CD4-positive, CD25-positive, alpha-beta regulatory T cell (primary cell): ENCODE measurements around the gene SLC47A1. TPM values are rescaled to one million over a fixed set of nuclear protein-coding genes. Genes with fewer than 3 reads are reported as not detected.
A peak's percentile ranks its signal among the peaks of the same experiment; 100 is the strongest.

Experiments
- ATAC-seq, 2 donors: fragments of 150-1000 bp; cut with Tn5 transposase; one replicate each; pipeline ENCODE4 v1.10.0; 2021; ENCODE audit warnings: low read depth in 2 of 2, moderate number of reproducible peaks in 2 of 2, moderate library complexity in 1 of 2
- DNase-seq, 3 donors: peaks; one replicate each; pipeline versions ENCODE4 v3.0.0 to v3.0.0-alpha.2; 2012 to 2022; ENCODE audit warnings: mixed read lengths in 1 of 3
- H3K27ac ChIP-seq: one replicate; pipeline ENCODE4 v1.7.0; 2013; ENCODE audit warnings: mild to moderate bottlenecking, low read length; ENCODE audit not compliant: insufficient read depth, poor library complexity, severe bottlenecking
- H3K27me3 ChIP-seq: one replicate; pipeline ENCODE4 v1.7.0; 2013; ENCODE audit warnings: low read length; ENCODE audit not compliant: control insufficient read depth, insufficient read depth
- H3K36me3 ChIP-seq: one replicate; pipeline ENCODE4 v1.7.0; 2013; ENCODE audit warnings: mild to moderate bottlenecking, low read length, moderate library complexity; ENCODE audit not compliant: control insufficient read depth, insufficient read depth
- H3K4me1 ChIP-seq: 2 replicates; pipeline ENCODE4 v1.7.0; 2013; ENCODE audit warnings: mild to moderate bottlenecking, low read length; ENCODE audit not compliant: insufficient read depth, control insufficient read depth, poor library complexity, severe bottlenecking
- H3K4me3 ChIP-seq: one replicate; pipeline ENCODE4 v1.7.0; 2013; ENCODE audit warnings: low read depth, mild to moderate bottlenecking, low read length, moderate library complexity
- H3K9me3 ChIP-seq, 2 experiments: 1 replicate in 1 of 2; 2 replicates in 1 of 2; pipeline ENCODE4 v1.7.0; 2013; ENCODE audit warnings: low read length in 2 of 2, mild to moderate bottlenecking in 1 of 2, moderate library complexity in 1 of 2; ENCODE audit not compliant: control insufficient read depth in 2 of 2
- H3K27ac Mint-ChIP-seq, 3 donors: one replicate each; pipeline ENCODE4 v1.8.0; 2020 to 2022; ENCODE audit warnings: mild to moderate bottlenecking in 3 of 3, mixed read lengths in 3 of 3, moderate library complexity in 2 of 3
- H3K27me3 Mint-ChIP-seq: one replicate; pipeline ENCODE4 v1.8.0; 2022; ENCODE audit warnings: mild to moderate bottlenecking, mixed read lengths
- H3K36me3 Mint-ChIP-seq: one replicate; pipeline ENCODE4 v1.8.0; 2020; ENCODE audit warnings: mixed read lengths
- H3K4me1 Mint-ChIP-seq, 4 donors: one replicate each; pipeline ENCODE4 v1.8.0; 2020 to 2022; ENCODE audit warnings: mixed read lengths in 4 of 4, mild to moderate bottlenecking in 1 of 4
- H3K4me3 Mint-ChIP-seq, 4 donors: one replicate each; pipeline ENCODE4 v1.8.0; 2020 to 2022; ENCODE audit warnings: mild to moderate bottlenecking in 4 of 4, mixed read lengths in 4 of 4, moderate library complexity in 3 of 4
- H3K9me3 Mint-ChIP-seq, 7 donors: one replicate each; pipeline ENCODE4 v1.8.0; 2020 to 2022; ENCODE audit warnings: mixed read lengths in 7 of 7, mild to moderate bottlenecking in 3 of 7, moderate library complexity in 2 of 7
- polyA plus RNA-seq, 4 donors: library from polyadenylated mRNA; unstranded; fragments of 300-500 nt; fragmentation: Illumina TruSeq; gene quantifications; one replicate each; pipeline ENCODE4 v1.2.3, GENCODE V29; 2021
- total RNA-seq: library from RNA; stranded (reverse); gene quantifications from one replicate; pipeline ENCODE4 v1.2.3, GENCODE V29; 2022

SLC47A1 gene
- total RNA-seq (not detected), polyA plus RNA-seq (1 to 10 TPM in 1 of 4 donors, not detected in 3; 1.0 TPM)

DNA sequence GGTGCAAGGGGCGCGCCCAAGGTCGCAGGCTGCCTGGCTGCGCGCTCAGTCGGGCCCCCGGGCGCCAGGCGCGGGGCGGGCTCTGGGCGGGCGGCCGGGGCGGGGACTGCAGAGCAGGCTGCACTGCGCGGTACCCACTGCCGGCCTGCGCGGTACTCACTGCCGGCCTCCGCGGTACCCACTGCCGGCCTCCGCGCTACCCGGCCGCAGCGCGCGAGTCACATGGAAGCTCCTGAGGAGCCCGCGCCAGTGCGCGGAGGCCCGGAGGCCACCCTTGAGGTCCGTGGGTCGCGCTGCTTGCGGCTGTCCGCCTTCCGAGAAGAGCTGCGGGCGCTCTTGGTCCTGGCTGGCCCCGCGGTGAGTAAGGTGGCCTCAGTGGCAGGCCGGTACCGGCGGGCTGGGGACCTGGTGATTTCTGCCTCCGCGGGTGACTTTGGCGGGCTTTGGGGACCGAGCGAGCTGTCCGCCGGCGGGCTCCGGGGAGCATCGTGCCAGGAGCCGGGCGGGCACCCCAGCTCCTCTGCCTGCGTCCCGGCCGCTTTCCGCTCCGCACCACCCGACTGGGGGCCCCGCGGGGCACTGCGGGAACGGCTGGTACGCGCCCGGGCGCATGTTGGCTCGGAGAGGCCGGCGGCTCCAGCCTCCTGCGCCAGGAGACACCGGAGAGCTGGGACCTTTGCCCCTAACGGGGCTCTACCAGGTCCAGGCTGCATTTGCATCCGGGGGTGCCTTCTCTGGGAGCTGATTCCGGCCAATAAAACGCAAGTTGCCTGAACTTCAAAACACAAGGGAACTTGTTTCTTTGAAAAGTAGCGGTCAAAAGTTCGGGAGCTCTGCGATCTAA is at the start of gene SLC47A1:
SLC47A1 (plus strand) TSS at position 137 of the 844 bp plus-strand sequence; CDS start at position 223, 86 bp downstream.
- H3K27ac ChIP-seq = no peak within 1 kb of the TSS

GRCh38 chr17:19485800-19486340 is 47.8 kb upstream of the SLC47A1 start:
- Mint-ChIP-seq H3K4me1 (peaks cover 0 to 1% (median 0%) of the 10 kb centered on the region in 4 donors), H3K36me3 (no peaks in the 10 kb centered on the region), H3K27ac (peak overlapping the region in 1 of 3 donors; percentile 38), H3K27me3 (peaks cover 16% of the 10 kb centered on the region), H3K4me3 (no peak overlapping the region), H3K9me3 (no peaks in the 10 kb centered on the region)
- Histone ChIP-seq H3K4me1 (no peaks in the 10 kb centered on the region), H3K27me3 (no peaks in the 10 kb centered on the region), H3K27ac (no peak overlapping the region), H3K4me3 (no peak overlapping the region), H3K9me3 (no peaks in the 10 kb centered on the region), H3K36me3 (no peaks in the 10 kb centered on the region)
- no peak for DNase-seq
- ATAC-seq = no peak

More for the DNA sequence above, at the start of gene SLC47A1:
- peaks cover 10% of the 10 kb centered on the region for H3K4me1 ChIP-seq
- DNase-seq (peak in 1 of 3 donors; percentile 9), ATAC-seq (peak; percentile 37 to 62)
- H3K4me1 Mint-ChIP-seq = peaks cover 0 to 22% (median 6%) of the 10 kb centered on the region in 4 donors
- H3K36me3 ChIP-seq = no peaks in the 10 kb centered on the region
- no peaks in the 10 kb centered on the region for H3K9me3 Mint-ChIP-seq
- no peaks in the 10 kb centered on the region for H3K9me3 ChIP-seq
- no peak within 1 kb of the TSS for H3K4me3 ChIP-seq
- no peak within 1 kb of the TSS for H3K27ac Mint-ChIP-seq
- peaks cover 11% of the 10 kb centered on the region for H3K27me3 ChIP-seq
- H3K4me3 Mint-ChIP-seq = peak within 1 kb of the TSS in 3 of 4 donors; percentile 56 to 81 (median 72)
- H3K27me3 Mint-ChIP-seq = peaks cover 42% of the 10 kb centered on the region
- no peaks in the 10 kb centered on the region for H3K36me3 Mint-ChIP-seq

DNA sequence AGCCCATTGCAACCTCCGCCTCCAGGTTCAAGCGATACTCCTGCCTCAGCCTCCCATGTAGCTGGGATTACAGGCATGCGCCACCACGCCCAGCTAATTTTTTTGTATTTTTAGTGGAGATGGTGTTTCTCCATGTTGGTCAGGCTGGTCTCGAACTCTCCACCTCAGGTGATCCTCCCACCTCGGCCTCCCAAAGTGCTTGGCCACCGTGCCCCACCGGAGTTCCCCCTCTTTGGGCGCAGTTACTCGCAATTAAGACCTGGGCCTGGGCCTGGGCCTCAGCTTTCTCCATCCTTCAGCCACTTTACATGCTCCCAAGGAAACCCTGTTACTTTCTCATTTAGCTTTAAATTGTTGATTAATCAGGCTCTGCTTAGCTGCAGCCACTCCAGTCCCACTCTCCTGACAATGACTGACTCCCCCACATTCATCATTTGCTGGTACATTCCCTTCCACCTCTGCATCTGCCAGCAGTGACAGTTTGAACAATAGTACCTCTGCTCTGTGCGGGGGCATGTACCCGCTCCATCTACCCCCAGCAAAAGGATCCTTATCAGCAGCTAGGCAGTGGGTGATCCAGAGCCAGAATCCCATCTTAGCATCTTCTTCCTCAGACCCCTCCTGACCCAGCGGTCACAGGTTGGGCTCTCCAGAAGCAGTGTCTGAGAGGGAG is 47.2 kb upstream of the SLC47A1 start:
- no peak overlapping the region for H3K27ac ChIP-seq
- Mint-ChIP-seq H3K27me3 (peaks cover 16% of the 10 kb centered on the region), H3K27ac (peak overlapping the region in 1 of 3 donors; percentile 28)

GRCh38 chr17:19487024-19487600 is 46.5 kb upstream of the SLC47A1 start:
- no peaks in the 10 kb centered on the region for H3K9me3 ChIP-seq
- Mint-ChIP-seq H3K9me3 (no peaks in the 10 kb centered on the region), H3K4me3 (no peak overlapping the region), H3K27me3 (peaks cover 22% of the 10 kb centered on the region), H3K4me1 (peaks cover 0 to 1% (median 0%) of the 10 kb centered on the region in 4 donors), H3K36me3 (no peaks in the 10 kb centered on the region), H3K27ac (peak overlapping the region in 1 of 3 donors; percentile 28)
- no peak for DNase-seq
- no peak overlapping the region for H3K4me3 ChIP-seq
- ATAC-seq = no peak
- no peaks in the 10 kb centered on the region for H3K4me1 ChIP-seq
- H3K27ac ChIP-seq = no peak overlapping the region
- no peaks in the 10 kb centered on the region for H3K27me3 ChIP-seq
- no peaks in the 10 kb centered on the region for H3K36me3 ChIP-seq

More for the DNA sequence above, 47.2 kb upstream of the SLC47A1 start:
- Histone ChIP-seq H3K4me1 (no peaks in the 10 kb centered on the region), H3K36me3 (no peaks in the 10 kb centered on the region), H3K27me3 (no peaks in the 10 kb centered on the region), H3K9me3 (no peaks in the 10 kb centered on the region), H3K4me3 (no peak overlapping the region)
- DNase-seq (no peak), ATAC-seq (no peak)
- Mint-ChIP-seq H3K4me1 (peaks cover 0 to 1% (median 0%) of the 10 kb centered on the region in 4 donors), H3K36me3 (no peaks in the 10 kb centered on the region), H3K9me3 (no peaks in the 10 kb centered on the region), H3K4me3 (no peak overlapping the region)

GRCh38 chr17:19492141-19492540 is 41.5 kb upstream of the SLC47A1 start:
- no peak for DNase-seq
- Histone ChIP-seq H3K9me3 (no peaks in the 10 kb centered on the region), H3K4me1 (no peaks in the 10 kb centered on the region), H3K4me3 (no peak overlapping the region), H3K27me3 (no peaks in the 10 kb centered on the region), H3K36me3 (no peaks in the 10 kb centered on the region), H3K27ac (no peak overlapping the region)
- H3K4me1 Mint-ChIP-seq = peaks cover 0 to 1% (median 0%) of the 10 kb centered on the region in 4 donors
- no peak for ATAC-seq
- no peaks in the 10 kb centered on the region for H3K36me3 Mint-ChIP-seq
- no peaks in the 10 kb centered on the region for H3K9me3 Mint-ChIP-seq
- peaks cover 28% of the 10 kb centered on the region for H3K27me3 Mint-ChIP-seq
- no peak overlapping the region for H3K4me3 Mint-ChIP-seq
- no peak overlapping the region for H3K27ac Mint-ChIP-seq

DNA sequence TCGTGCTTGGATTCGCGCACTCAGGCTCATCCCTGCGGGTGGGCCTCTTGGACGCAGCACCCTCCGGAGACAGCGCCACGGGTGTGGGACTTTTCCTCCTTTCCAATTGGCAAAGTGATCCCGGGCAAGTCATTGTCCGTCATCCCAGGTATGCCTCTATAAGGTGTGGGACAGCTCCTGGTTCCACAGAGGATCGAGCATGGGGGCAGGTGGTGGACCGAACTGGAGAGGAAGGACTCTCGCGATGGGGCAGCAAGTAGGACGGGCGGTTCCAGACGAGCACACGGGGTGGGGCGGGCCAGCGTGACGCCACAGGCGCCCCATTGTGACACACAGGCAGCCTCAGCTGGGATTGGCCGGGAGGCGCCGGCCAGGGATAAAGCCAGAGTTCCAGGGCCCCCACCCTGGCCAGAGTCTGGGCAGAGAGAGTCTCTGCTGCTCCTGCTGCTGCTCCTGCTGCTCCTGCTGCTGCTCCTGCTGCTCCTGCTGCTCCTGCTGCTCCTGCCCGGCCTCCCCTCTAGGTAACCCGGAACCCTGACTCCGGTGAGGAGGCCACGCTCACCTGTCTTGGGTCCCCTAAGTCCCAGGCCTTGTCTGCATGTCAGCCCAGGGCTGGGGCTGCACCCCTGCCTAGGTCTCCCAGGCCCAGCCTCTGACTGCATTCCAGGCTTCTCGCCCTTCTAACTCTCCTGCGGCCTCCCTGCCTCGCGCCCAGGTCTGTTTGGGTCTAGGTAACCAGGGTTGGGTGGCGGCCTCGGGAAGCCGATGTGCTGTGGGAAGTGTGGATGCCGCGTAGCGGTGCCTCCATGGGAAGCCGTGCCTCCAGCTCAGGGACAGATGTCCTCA is 38.5 kb upstream of the SLC47A1 start:
- Mint-ChIP-seq H3K27me3 (peaks cover 22% of the 10 kb centered on the region), H3K9me3 (no peaks in the 10 kb centered on the region), H3K36me3 (no peaks in the 10 kb centered on the region), H3K27ac (no peak overlapping the region), H3K4me1 (peaks cover 0 to 1% (median 0%) of the 10 kb centered on the region in 4 donors), H3K4me3 (no peak overlapping the region)
- H3K4me1 ChIP-seq = no peaks in the 10 kb centered on the region
- H3K4me3 ChIP-seq = no peak overlapping the region
- no peaks in the 10 kb centered on the region for H3K36me3 ChIP-seq
- DNase-seq (no peak), ATAC-seq (no peak)
- no peaks in the 10 kb centered on the region for H3K9me3 ChIP-seq
- no peaks in the 10 kb centered on the region for H3K27me3 ChIP-seq
- no peak overlapping the region for H3K27ac ChIP-seq
